ENCODE data around the gene NFATC1.

DNA sequence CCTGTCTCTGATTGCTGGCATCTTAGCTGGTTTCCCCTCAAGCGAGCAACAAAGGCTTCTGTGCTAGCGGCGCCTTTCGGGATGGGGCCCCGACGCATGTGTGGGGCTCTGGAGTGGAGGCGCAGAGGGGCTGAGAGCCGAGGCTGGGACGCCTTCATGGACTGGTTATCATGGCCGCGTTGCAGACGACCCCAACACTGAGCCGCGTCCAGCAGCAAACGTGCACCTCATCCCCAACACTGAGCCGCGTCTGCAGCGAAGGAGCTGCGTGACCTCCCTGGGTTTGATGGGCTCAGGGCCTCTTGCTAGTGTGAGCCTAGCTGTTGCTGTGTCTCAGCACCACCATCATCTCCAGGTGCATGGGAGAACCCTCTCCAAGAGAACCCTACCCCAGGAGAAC is 160.2 kb downstream of the NFATC1 start:
- TF ChIP-seq CTCF (IDR thresholded peaks at IDR 0.05; ENCODE audit: low read depth, low read length) = no peak
- TF ChIP-seq EZH2phosphoT487 (IDR thresholded peaks at IDR 0.05; ENCODE audit: low read depth) = no peak

All from OCI-LY3 (cell line).